ENCODE measurements around the gene ACTN1. TPM values are rescaled to one million over a fixed set of nuclear protein-coding genes. Genes with fewer than 3 reads are reported as not detected.

Gene ACTN1
- total and polyA plus RNA-seq, 10 of the 15 experiments (the other 5 are each of a cell fraction or from before 2014, with no cell fraction given): 0.14 to 39.4 (median 2.6) TPM

- TF ChIP-seq CTCF (IDR thresholded peaks at IDR 0.05 in 2 of 3, conservative IDR thresholded peaks at IDR 0.05 in 1 of 3; ENCODE audit: control insufficient read depth in 2 of 3, extremely low read depth in 1 of 3, insufficient read depth in 1 of 3, low read depth in 3 of 3, low read length in 3 of 3) (no peak), TBL1XR1 (IDR thresholded peaks at IDR 0.05; ENCODE audit: low read depth, low read length) (no peak), IRF3 (IDR thresholded peaks at IDR 0.05) (no peak), SP1 (IDR thresholded peaks at IDR 0.05; ENCODE audit: low read depth, low read length) (no peak), ZNF24 (IDR thresholded peaks at IDR 0.05) (no peak), ESRRA (IDR thresholded peaks at IDR 0.05; ENCODE audit: low read length) (no peak), ZZZ3 (IDR thresholded peaks at IDR 0.05; ENCODE audit: control insufficient read depth, insufficient read length, low read depth) (no peak), NR2C1 (IDR thresholded peaks at IDR 0.05) (no peak), TAF1 (IDR thresholded peaks at IDR 0.05; ENCODE audit: borderline replicate concordance, low read depth, low read length) (no peak), E2F4 (IDR thresholded peaks at IDR 0.05; ENCODE audit: low read depth, low read length) (no peak), HSF1 (IDR thresholded peaks at IDR 0.05; ENCODE audit: low read depth, low read length) (no peak), PKNOX1 (IDR thresholded peaks at IDR 0.05) (no peak)
These were observed 76.7 kb downstream of the ACTN1 start (continued) for GRCh38 chr14:68902357-68902756.

Measured in GM12878 (cell line).